HG03025 (cell line): Measurements from ENCODE around the gene FBXW7.

Experiments used
- ATAC-seq: cut with Tn5 transposase; IDR thresholded peaks from one replicate; pipeline ENCODE4 v1.9.1; 2021; ENCODE audit warnings: mild to moderate bottlenecking, moderate library complexity; ENCODE audit not compliant: unreplicated experiment, low FRiP score

Gene FBXW7, protein sequence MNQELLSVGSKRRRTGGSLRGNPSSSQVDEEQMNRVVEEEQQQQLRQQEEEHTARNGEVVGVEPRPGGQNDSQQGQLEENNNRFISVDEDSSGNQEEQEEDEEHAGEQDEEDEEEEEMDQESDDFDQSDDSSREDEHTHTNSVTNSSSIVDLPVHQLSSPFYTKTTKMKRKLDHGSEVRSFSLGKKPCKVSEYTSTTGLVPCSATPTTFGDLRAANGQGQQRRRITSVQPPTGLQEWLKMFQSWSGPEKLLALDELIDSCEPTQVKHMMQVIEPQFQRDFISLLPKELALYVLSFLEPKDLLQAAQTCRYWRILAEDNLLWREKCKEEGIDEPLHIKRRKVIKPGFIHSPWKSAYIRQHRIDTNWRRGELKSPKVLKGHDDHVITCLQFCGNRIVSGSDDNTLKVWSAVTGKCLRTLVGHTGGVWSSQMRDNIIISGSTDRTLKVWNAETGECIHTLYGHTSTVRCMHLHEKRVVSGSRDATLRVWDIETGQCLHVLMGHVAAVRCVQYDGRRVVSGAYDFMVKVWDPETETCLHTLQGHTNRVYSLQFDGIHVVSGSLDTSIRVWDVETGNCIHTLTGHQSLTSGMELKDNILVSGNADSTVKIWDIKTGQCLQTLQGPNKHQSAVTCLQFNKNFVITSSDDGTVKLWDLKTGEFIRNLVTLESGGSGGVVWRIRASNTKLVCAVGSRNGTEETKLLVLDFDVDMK

DNA sequence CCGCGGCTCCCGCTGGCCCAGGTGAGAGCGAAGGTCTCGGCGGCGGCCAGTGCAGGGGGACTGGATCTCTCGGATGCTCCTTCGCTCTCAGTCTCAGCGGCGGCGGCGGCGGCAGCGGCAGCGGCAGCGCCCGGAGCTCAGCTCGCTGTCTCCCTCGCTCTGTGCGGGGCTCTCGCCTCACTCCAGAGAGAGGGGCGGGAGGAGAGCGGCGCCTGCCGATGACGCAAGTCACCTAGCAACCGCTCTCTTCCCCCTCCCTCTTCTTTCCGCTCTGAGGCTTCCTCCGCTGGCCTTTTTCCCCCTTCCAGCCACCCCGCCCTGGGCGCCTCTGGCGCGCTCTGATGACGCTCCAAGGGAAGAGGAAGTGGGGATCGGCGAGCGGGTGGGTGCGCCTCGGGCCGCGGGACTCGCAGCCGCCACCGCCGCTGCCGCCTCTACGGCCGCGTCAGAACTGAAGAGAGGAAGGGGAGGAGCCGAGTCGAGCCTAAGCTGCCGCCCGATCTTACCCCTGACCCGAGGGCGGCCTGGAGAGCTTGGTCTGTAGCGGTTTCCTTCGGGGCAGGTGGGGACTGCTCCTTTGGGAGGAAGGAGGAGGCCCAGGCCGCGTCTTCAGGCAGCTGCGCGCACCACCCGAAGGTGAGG lies at the start of gene FBXW7:
FBXW7 (minus strand) TSS at position 190 of the 642 bp plus-strand sequence. CDS start 124,289 bp downstream, outside the sequence.
- peak; percentile 77 for ATAC-seq

DNA sequence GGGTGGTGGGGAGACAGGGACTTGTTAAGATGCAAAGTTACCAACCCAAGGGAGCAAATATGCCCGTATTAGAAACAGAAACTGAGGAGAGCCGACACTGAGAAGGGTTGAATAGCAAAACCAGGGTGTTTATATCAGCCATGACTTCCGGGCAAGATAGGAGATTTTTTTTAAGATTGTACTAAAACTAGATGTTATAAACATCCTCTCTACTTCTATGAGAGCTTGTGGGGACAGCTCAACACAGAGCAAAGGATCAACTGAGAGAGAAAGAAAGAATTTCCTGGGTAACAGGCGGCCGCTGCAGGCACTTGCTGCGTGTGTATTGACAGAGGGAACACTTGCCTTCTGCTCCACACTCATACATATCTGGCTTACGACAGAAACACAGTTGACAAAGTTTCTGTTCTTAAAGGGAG lies 49.1 kb upstream of the FBXW7 start:
- ATAC-seq, result peak; percentile 79

DNA sequence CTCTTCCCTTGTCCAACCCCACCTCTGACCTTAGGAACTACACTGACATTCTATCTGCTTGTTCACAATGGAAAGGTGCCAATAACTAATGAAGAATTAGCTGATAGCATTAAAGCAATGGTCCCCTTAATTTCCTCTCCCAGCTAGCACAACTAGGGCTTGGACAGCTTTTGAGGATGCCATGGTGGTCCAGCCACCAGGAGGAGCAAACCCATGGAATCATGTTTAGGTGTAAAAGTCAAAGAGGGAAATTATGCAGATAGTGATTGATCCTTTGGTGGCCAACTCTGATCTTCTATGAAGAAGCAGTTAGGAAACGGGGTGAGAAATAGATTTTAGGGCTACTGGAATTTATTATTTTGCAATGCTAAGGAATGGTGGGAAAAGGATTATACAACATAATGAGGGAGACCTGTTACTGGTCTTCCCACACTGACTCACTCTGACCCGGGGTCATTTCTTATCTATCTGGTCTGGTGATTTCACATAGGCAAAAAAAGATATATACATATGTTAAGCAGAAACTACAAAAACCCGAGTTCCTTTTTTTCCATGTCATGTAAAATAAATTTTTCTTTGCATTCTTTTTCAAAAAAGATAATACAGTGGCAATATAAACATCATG lies 45.8 kb upstream of the FBXW7 start:
- ATAC-seq, result no peak

DNA sequence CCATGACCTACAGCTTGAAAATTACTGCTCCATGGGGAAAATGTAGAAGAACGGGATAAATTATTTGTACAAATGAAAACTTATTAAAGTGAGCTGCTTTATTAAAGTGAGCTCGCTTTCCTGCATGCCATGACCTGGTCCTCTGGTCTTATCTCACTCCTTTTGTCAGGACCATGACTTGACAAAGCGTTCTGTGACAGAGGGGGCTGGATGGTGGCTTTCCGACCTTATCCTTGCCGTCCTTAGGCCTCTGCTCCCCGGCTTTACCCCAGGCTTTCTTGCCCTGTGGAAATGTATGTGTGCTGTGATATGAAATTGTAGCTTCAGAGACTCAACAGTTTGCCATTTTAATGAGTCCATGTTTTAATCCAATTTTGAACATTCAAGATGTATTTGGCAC lies 44.0 kb upstream of the FBXW7 start:
- ATAC-seq, result no peak

DNA sequence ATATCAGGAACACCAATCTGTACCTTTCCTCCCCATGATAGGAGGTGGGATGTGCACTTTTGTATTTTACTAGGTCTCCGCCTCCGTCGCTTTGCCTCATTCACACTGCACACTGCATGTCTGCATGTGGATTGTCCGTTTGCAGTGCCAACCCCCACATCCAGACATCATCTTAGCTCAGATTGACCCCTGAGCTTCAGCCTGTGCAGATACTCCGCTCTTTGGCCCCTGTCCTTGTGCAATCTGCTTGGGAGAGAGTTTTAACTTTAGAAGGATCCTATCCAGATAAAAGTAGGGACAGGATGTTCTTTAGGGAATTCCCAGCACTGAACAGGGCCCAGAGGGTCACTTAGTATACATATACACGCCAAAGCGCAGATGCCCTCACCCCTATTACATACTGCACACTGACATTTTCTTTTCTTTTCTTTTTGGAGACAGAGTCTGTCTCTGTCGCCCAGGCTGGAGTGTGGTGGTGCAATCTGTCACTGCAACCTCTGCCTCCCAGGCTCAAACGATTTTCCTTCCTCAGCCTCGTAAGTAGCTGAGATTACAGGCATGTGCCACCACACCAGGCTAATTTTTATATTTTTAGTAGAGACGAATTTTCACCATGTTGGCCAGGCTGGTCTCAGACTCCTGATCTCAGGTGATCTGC lies 43.3 kb upstream of the FBXW7 start:
- ATAC-seq, result no peak

DNA sequence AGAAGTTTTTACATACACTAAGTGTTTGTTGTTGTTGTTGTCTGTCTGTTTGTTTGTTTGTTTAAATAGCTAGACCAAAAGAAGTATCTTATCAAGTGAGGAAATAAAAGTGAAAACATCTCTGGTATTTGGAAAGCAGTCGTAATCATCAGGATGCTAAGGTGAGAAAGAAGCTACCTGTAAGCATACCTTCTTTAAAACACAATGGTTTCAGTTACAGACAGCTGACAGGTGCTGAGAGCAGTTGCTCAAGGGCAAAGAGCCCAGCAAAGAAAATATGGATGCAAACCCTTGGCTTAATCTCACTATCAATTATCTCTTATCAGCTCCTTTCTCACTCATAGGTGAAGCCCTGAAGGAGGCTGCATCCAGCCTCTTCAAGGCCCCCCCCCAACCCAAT lies 42.8 kb upstream of the FBXW7 start:
- no peak for ATAC-seq

DNA sequence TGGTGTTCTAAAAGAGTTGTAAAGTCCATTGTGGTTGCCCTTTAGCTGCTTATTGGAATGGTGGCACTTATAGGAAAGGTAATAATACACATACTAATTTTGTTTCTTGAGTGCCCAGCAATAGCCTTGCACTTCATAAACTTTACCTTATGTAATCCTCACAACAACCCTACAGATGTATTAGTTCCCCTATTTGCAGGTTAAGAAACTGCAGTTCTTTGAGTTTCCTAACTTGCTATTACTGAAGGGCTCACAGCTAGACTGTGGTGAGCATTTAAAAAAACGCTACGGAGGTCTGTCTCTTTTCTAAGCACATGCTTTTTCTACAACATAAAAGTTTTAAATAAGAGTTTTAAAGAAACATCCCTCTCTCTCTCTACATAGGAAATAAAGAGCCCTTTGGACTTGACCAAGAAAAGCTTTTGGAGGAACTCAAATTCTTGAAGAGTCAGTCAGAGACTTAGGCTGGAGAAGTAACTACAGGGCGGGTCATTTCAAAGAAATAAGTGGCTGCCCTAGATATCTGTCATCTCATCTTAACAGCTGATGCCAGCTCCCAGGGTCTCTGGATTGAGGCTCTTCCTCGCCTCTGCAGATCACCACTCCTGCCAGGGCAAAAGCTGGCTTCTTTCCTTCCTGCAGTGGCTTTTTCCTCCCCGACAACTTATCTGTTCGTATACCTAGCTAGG lies 42.0 kb upstream of the FBXW7 start:
- ATAC-seq, result no peak

DNA sequence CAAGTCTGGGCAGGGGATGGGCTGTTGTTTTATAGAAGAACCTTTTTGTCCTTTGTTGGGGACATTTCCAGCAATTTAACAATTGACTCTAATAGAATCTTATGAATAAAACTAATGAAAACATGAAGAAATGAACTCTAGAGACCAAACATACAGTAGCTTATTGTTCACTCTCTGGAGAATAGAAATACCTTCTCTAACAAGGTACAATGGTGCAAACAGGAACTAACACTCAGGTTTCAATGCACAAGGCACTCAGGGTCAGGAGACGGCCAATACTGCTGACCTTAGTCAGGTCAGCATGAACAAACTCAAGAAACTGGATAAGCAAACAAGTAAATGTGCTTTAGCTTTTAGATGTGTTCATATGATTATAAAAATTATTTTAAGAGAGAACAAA lies 39.6 kb upstream of the FBXW7 start:
- no peak for ATAC-seq

DNA sequence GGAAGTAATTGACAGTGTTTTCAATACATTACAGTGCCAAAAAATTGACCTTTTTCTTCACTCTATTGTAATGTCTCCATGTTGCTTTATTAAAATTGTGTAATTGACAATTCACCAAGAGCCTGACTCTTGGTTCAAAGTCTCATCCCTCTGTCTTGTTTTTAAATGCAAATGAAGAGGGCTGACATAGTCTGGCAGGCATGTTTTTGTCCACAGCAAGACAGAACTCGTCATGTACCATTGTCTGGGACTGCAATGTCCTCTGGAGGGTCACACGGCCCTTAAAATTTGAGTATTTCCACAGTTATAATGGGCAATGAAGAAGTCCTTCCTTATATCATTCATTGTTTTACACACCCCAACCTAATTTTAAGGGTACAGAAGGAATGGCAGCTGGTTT lies 38.0 kb upstream of the FBXW7 start:
- no peak for ATAC-seq

DNA sequence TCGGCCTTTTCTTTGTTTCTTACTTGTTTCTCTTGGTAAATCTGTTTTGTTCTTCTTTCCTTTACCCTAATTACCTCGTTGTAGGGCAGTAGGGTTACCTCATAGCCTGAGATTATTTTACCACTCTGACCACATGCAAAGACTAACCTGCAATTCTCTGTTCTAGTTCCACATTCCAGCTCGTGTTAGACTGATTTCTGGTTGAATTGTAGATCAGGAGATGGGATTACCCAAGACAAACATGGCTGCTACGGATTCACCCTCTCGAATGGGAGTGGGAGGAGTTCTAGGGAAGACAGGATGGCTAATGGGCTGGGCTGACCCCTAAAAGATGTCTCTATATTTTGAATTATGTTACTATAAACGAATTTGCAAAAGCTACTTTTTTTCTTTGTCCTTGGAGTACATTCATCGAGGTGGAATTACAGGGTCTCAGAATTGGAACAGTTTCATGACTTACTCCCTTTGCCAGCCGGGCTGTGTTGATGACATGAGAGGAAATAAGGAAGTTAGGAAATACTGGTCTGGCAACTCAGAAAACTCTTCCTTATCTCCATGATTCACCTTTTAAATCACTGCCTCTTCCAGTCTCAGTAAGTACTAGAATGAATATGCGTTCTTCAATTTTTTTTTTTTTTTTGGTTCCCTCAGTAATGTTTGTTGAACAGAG lies 36.7 kb upstream of the FBXW7 start:
- no peak for ATAC-seq

DNA sequence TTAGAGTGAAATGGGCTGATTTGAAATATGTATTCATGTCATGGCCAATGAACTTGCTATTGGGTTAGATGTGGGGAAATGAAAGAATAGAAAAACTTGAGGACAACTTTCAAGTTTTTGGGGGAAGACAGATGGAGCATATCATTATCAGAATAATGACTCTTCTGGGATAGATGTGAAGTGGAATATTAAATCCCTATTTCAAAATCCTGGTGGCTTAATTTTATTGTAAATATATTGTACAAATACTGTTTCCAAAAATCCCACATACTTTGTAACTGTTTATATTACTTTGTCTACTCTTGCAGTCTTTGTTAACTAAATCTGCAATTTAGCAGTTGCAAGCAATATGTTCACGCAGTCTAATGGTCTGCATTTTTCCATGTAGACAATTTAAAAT lies 35.9 kb upstream of the FBXW7 start:
- no peak for ATAC-seq

DNA sequence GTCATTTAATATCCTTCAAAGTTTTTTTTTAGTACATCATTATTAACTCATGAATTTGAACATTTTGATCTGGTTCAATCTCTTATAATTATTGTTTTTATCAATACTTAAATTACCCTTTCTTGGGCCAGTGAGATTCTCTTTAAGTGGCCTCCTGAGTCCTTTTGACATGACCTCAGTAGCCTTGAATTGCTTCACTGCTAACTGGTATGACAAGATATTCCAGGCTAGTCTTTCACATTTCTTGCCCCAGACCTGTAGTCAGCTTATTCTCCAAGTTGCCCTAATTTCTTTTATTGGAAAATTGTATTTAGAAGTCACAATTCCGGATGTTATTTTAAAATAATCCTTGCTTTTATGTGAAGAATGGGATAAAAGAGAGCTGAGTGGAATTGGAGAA lies 35.4 kb upstream of the FBXW7 start:
- no peak for ATAC-seq

DNA sequence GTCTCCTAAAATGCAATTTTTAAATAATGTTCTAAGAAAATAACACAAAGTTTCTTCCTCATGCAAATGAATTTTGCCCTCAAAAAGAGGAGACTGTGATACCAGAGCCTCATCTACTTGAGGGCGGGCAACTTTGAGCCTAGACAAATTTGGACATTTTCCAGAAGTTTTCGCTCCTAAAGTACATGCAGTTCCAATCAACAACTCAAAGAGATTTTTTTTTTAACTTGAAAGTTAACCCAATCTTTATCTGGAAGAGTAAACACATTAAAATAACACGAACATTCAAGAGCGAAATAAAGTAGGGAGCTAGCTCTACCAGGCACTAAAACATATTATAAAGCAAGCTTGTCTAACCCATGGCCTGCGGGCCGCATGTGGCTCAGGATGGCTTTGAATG lies 29.4 kb upstream of the FBXW7 start:
- ATAC-seq, result no peak

DNA sequence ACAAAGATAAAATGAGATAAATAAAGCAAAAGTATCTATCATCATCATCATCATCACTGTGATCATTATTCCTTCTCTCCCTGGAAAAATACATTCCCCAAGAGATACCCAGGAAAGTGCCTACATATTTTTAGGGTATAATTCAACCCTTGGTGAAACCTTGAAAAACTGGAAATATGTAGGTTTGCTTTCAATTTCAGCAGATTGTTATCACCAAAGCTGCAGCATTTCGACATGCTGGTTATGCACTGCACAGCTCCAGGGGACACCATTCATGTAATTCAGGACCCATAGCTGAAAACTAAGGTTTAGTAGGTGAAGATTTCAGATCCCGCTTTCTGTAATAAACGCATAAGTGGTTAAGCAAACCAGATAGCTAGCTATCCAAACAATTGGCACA lies 28.4 kb upstream of the FBXW7 start:
- no peak for ATAC-seq

DNA sequence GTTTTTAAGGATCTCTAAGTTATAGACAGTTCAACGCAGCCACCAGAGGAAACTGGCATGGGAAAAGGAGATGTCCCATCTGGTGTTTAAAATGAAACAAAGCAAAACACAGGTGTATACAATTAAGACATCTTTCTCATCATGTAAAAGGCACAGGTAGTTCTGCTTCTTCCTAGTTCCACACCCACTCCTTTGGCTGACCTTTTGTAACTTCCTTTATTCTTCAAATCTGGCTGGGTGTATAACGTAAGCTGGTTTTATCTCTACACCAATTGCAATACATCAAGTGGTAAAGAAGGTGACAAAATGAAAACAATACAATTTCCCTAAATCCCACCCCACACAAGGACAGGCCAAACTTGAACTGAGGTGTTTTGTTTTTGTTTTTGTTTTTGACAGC lies 27.3 kb upstream of the FBXW7 start:
- no peak for ATAC-seq

DNA sequence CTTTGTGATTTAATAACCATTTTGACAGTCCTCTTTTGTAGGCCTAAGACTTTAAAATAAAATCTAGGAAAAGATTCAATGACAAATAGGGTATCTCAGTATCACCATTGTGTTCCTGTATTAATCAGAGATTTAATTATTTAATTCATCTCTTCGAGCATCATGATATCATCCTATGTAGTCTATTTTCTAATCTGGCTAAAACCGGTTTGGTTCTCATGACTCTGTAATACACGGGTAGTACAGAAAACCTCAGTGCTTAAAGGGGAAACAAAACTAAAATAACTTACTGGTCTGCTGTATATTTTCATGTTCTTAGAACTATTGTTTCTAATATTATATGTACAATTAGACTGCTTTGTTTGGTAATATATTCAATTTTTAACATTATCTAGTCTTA lies 23.7 kb upstream of the FBXW7 start:
- ATAC-seq, result no peak

DNA sequence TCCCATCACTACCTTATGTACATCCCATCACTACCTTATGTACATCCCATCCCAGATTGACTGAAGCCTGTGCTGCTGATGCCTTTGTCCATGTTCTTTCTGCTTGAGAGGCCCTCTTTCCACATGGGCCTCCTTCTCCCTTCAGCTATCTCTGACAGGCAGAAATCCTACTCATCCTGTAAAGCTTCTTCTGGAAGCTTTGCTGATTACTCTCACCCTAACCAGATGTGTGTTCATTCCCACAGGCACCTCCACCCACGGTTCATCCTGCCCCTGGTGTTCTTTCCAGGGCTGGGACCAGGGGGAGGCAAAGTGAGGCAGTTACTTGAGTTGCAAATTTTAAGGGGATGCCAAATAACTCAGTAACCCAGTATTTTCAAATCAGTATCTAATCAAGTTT lies 22.5 kb upstream of the FBXW7 start:
- ATAC-seq, result no peak

DNA sequence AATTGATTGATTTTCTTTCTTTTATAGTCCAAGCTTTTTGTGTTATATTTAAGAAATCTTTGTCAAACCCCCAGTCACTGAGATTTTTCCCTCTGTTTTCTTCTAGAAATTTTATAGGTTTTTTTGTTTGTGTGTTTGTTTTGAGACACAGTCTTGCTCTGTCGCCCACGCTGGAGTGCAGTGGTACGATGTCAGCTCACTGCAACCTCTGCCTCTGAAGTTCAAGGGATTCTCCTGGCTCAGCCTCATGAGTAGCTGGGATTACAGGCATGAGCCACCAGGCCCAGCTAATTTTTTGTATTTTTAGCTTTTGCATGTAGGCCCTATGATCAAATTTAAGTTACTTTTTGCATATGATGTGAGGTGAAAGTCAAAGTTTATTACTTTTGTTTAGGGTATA lies 20.9 kb upstream of the FBXW7 start:
- no peak for ATAC-seq

DNA sequence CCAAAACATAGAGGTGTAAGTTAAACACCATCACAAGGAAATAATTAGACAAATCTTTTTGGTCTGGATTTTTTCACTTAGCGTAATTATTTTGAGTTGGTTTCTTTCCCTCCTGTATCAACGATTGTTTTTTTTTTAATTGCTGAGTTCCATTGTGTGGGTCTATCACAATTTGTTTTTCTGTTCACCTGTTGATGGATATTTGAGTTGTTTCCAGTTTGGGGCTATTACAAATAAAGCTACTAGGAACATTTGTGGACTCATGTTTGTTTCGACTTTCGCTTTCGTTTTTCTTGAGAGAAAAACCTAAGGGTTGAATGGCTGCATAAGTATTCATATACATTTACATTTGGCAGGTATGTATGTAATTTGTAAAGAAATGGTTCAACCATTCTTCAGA lies 20.4 kb upstream of the FBXW7 start:
- ATAC-seq, result no peak

DNA sequence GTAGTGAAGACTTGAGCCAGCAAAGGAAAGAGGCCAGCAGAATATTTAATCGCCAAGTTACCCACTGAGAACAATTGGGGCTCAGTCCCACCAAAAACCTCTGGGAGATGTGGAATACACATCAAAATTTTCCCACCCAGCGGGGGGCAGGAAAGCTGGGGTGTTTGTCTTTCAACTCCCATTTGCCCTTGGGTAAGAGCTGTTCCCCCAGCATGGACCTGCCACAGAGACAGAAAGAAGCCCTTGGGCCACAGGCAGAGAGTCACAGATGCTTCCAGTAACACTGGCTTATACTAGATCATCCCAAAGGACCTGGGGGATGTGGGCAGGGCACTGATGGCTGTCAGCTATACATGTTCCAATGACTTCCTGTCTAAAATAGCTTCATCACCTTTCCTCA lies 18.9 kb upstream of the FBXW7 start:
- ATAC-seq, result no peak
